ENCODE results near the gene TAF10.

Gene TAF10

DNA sequence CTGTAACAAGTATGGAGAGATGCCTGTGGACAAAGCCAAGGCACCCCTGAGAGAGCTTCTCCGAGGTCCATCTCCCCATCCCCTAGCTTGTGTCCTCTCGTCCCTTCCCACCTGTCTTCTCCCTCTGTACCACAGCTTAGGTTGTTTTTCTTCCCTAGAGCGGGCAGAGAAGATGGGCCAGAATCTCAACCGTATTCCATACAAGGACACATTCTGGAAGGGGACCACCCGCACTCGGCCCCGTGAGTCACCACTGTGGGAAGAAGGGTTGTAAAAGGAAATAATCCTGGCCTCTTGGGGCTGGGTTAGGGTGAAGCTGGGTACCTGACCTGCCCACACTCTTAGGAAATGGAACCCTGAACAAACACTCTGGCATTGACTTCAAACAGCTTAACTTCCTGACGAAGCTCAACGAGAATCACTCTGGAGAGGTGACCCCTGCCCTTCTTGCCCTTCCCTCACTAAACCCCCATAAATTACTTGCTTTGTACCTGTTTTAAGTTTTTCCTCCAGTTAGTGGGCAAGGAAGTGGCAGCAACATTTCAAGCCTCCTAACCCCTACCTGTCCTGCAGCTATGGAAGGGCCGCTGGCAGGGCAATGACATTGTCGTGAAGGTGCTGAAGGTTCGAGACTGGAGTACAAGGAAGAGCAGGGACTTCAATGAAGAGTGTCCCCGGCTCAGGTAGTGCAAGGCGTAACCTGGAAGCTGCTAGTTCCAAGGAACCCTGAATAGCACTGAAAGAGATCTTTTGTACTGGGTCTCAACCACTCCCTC, 3.1 kb downstream of the TAF10 start:
- Histone ChIP-seq H3K4me3 (ENCODE audit: insufficient read depth, low read depth, low read length) (no peak overlapping the region), H3K27ac (ENCODE audit: insufficient read depth, low read depth, low read length, poor library complexity, severe bottlenecking) (no peak overlapping the region), H3K9me3 (ENCODE audit: control insufficient read depth, low read length) (no peaks in the 10 kb centered on the region), H3K4me1 (ENCODE audit: control insufficient read depth, insufficient read depth, low read length) (peaks cover 22% of the 10 kb centered on the region), H3K27me3 (ENCODE audit: control insufficient read depth, insufficient read depth, low read length, poor library complexity, severe bottlenecking) (no peaks in the 10 kb centered on the region), H3K36me3 (ENCODE audit: control insufficient read depth, insufficient read depth, low read length) (peaks cover 32% of the 10 kb centered on the region)
- WGBS, 2 experiments, result 96% methylated on average over 14 of the region's 14 CpGs

DNA sequence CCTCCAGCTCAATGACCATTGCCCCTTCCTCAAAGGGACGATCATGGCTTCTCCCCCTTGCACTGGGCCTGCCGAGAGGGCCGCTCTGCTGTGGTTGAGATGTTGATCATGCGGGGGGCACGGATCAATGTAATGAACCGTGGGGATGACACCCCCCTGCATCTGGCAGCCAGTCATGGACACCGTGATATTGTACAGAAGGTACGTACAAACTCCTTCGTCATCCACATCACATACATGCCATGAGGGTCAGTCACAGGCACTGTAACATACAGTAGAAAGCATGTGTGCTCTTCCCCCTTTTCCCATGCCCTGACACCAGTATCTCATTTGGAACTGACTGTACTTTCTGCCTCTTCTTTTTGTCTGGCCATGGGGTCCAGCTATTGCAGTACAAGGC, 4.0 kb downstream of the TAF10 start:
- peaks cover 22% of the 10 kb centered on the region for H3K4me1 ChIP-seq (ENCODE audit: control insufficient read depth, insufficient read depth, low read length)
- 96 to 97% methylated on average over 9 of the region's 9 CpGs for WGBS, 2 experiments
- no peaks in the 10 kb centered on the region for H3K9me3 ChIP-seq (ENCODE audit: control insufficient read depth, low read length)
- H3K27me3 ChIP-seq (ENCODE audit: control insufficient read depth, insufficient read depth, low read length, poor library complexity, severe bottlenecking), result no peaks in the 10 kb centered on the region
- H3K36me3 ChIP-seq (ENCODE audit: control insufficient read depth, insufficient read depth, low read length), result peaks cover 32% of the 10 kb centered on the region
- no peak overlapping the region for H3K27ac ChIP-seq (ENCODE audit: insufficient read depth, low read depth, low read length, poor library complexity, severe bottlenecking)
- H3K4me3 ChIP-seq (ENCODE audit: insufficient read depth, low read depth, low read length), result no peak overlapping the region

- H3K36me3 ChIP-seq (ENCODE audit: control insufficient read depth, insufficient read depth, low read length), result peaks cover 32% of the 10 kb centered on the region
- no peaks in the 10 kb centered on the region for H3K9me3 ChIP-seq (ENCODE audit: control insufficient read depth, low read length)
- no peaks in the 10 kb centered on the region for H3K27me3 ChIP-seq (ENCODE audit: control insufficient read depth, insufficient read depth, low read length, poor library complexity, severe bottlenecking)
- no peak overlapping the region for H3K4me3 ChIP-seq (ENCODE audit: insufficient read depth, low read depth, low read length)
- no peak overlapping the region for H3K27ac ChIP-seq (ENCODE audit: insufficient read depth, low read depth, low read length, poor library complexity, severe bottlenecking)
- peaks cover 27% of the 10 kb centered on the region for H3K4me1 ChIP-seq (ENCODE audit: control insufficient read depth, insufficient read depth, low read length)
These were observed 4.7 kb downstream of the TAF10 start for GRCh38 chr11:6607190-6607795.

- peak overlapping the region; percentile 52 for H3K27ac ChIP-seq (ENCODE audit: insufficient read depth, low read depth, low read length, poor library complexity, severe bottlenecking)
- H3K4me3 ChIP-seq (ENCODE audit: insufficient read depth, low read depth, low read length), result peak overlapping the region; percentile 14
- no peaks in the 10 kb centered on the region for H3K9me3 ChIP-seq (ENCODE audit: control insufficient read depth, low read length)
- 26 to 28% methylated on average over 11 of the region's 11 CpGs for WGBS, 2 experiments
- H3K27me3 ChIP-seq (ENCODE audit: control insufficient read depth, insufficient read depth, low read length, poor library complexity, severe bottlenecking), result no peaks in the 10 kb centered on the region
- peaks cover 32% of the 10 kb centered on the region for H3K36me3 ChIP-seq (ENCODE audit: control insufficient read depth, insufficient read depth, low read length)
- H3K4me1 ChIP-seq (ENCODE audit: control insufficient read depth, insufficient read depth, low read length), result peaks cover 31% of the 10 kb centered on the region
These were observed 5.4 kb downstream of the TAF10 start for GRCh38 chr11:6606471-6607189.

DNA sequence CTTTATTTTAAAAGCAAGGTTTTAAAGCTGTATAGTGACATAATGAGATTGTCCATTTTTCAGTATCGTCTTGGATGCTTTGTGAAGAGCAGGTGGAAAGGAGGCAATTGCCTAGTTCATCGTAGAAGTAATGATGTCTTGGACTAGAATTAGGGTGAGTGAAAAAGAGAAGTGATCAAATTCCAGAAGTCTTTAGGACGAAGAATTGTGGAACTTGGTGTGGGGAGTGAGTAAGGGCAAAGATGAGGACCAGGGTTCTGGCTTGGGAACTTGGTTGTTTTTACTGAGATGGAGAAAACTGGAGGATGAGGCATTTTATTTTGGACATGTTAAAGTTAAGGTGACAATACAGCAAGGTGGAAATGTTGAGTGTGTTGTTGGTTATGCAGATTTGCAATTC, 7.2 kb downstream of the TAF10 start:
- Histone ChIP-seq H3K27me3 (ENCODE audit: control insufficient read depth, insufficient read depth, low read length, poor library complexity, severe bottlenecking) (no peaks in the 10 kb centered on the region), H3K27ac (ENCODE audit: insufficient read depth, low read depth, low read length, poor library complexity, severe bottlenecking) (no peak overlapping the region), H3K9me3 (ENCODE audit: control insufficient read depth, low read length) (no peaks in the 10 kb centered on the region), H3K4me3 (ENCODE audit: insufficient read depth, low read depth, low read length) (peak overlapping the region; percentile 57), H3K36me3 (ENCODE audit: control insufficient read depth, insufficient read depth, low read length) (peaks cover 32% of the 10 kb centered on the region), H3K4me1 (ENCODE audit: control insufficient read depth, insufficient read depth, low read length) (peaks cover 26% of the 10 kb centered on the region)
- 64 to 71% methylated on average over 3 of the region's 3 CpGs for WGBS, 2 experiments

GRCh38 chr11:6604081-6604626, 7.9 kb downstream of the TAF10 start:
- Histone ChIP-seq H3K27me3 (ENCODE audit: control insufficient read depth, insufficient read depth, low read length, poor library complexity, severe bottlenecking) (no peaks in the 10 kb centered on the region), H3K4me3 (ENCODE audit: insufficient read depth, low read depth, low read length) (peak overlapping the region; percentile 57), H3K9me3 (ENCODE audit: control insufficient read depth, low read length) (no peaks in the 10 kb centered on the region), H3K4me1 (ENCODE audit: control insufficient read depth, insufficient read depth, low read length) (peaks cover 26% of the 10 kb centered on the region), H3K27ac (ENCODE audit: insufficient read depth, low read depth, low read length, poor library complexity, severe bottlenecking) (peak overlapping the region; percentile 86), H3K36me3 (ENCODE audit: control insufficient read depth, insufficient read depth, low read length) (peaks cover 32% of the 10 kb centered on the region)
- WGBS, 2 experiments, result 0% methylated on average over 20 of the region's 20 CpGs

GRCh38 chr11:6603287-6604080, 8.5 kb downstream of the TAF10 start, which contains the start of the genes ILK and RRP8:
Gene ILK, plus strand, starts transcription at chr11:6603774. Its CDS starts 498 bp downstream, at chr11:6604272.
Gene RRP8, minus strand, starts transcription at chr11:6603616. Its CDS starts 114 bp downstream, at chr11:6603502.
- Histone ChIP-seq H3K4me1 (ENCODE audit: control insufficient read depth, insufficient read depth, low read length) (peaks cover 26% of the 10 kb centered on the region), H3K4me3 (ENCODE audit: insufficient read depth, low read depth, low read length) (peak within 1 kb of the TSS; percentile 57), H3K27ac (ENCODE audit: insufficient read depth, low read depth, low read length, poor library complexity, severe bottlenecking) (peak within 1 kb of the TSS; percentile 86), H3K36me3 (ENCODE audit: control insufficient read depth, insufficient read depth, low read length) (peaks cover 27% of the 10 kb centered on the region), H3K9me3 (ENCODE audit: control insufficient read depth, low read length) (no peaks in the 10 kb centered on the region), H3K27me3 (ENCODE audit: control insufficient read depth, insufficient read depth, low read length, poor library complexity, severe bottlenecking) (no peaks in the 10 kb centered on the region)
- 0% methylated on average over 72 of the region's 72 CpGs for WGBS, 2 experiments

DNA sequence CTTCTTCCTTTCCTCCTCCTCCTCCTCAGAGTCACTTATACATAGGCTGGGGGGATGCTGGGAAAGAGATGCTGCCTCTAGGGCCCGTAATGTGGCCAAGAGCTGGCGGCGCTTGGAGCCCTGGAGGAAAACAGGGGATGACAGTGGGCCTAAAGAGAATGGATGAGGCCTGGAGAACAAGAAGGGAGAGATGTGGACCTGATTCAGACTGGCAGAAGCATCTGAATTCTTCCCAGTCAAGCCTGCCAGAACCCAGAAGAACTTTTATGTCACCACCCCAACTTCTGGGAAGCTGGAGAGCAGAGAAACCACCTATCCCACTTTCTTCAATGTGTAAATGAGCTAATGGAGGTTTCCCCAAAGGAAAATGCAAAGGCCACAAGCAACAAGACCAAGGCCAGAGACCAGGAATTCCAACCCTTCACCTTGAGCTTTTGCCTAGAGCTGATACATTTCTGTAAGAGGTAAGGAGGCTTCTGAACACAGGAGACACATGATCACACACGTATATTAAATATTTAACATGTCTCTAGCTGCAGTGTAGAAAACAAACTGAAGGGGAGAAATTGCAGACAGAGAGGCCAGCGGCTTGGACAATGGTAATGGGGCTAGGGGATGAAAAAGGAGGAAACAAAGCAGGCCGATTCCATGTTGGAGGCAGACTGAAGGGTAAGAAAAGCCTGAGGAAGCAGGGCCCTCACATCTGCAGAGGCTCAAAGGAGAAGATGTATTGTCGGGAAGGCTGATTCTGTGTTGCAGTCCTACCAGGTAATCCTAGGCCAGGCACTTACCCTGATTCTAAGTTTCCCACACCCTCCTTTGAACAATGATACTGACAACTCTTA, 9.7 kb downstream of the TAF10 start:
- H3K4me1 ChIP-seq (ENCODE audit: control insufficient read depth, insufficient read depth, low read length), result peaks cover 26% of the 10 kb centered on the region
- no peaks in the 10 kb centered on the region for H3K27me3 ChIP-seq (ENCODE audit: control insufficient read depth, insufficient read depth, low read length, poor library complexity, severe bottlenecking)
- 75 to 76% methylated on average over 6 to 7 of the region's 7 CpGs for WGBS, 2 experiments
- no peaks in the 10 kb centered on the region for H3K9me3 ChIP-seq (ENCODE audit: control insufficient read depth, low read length)
- H3K27ac ChIP-seq (ENCODE audit: insufficient read depth, low read depth, low read length, poor library complexity, severe bottlenecking), result no peak overlapping the region
- H3K4me3 ChIP-seq (ENCODE audit: insufficient read depth, low read depth, low read length), result peak overlapping the region; percentile 57
- H3K36me3 ChIP-seq (ENCODE audit: control insufficient read depth, insufficient read depth, low read length), result peaks cover 21% of the 10 kb centered on the region

- no peak overlapping the region for H3K27ac ChIP-seq (ENCODE audit: insufficient read depth, low read depth, low read length, poor library complexity, severe bottlenecking)
- no peaks in the 10 kb centered on the region for H3K27me3 ChIP-seq (ENCODE audit: control insufficient read depth, insufficient read depth, low read length, poor library complexity, severe bottlenecking)
- WGBS, 2 experiments, result 95 to 98% methylated on average over 13 of the region's 13 CpGs
- H3K36me3 ChIP-seq (ENCODE audit: control insufficient read depth, insufficient read depth, low read length), result peaks cover 21% of the 10 kb centered on the region
- no peak overlapping the region for H3K4me3 ChIP-seq (ENCODE audit: insufficient read depth, low read depth, low read length)
- H3K9me3 ChIP-seq (ENCODE audit: control insufficient read depth, low read length), result no peaks in the 10 kb centered on the region
- peaks cover 18% of the 10 kb centered on the region for H3K4me1 ChIP-seq (ENCODE audit: control insufficient read depth, insufficient read depth, low read length)
These were observed 11.0 kb downstream of the TAF10 start for GRCh38 chr11:6601041-6601461.
